PC-9 (cell line): Measurements from ENCODE around the gene KRTAP7-1. TPM values are rescaled to one million over a fixed set of nuclear protein-coding genes. Genes with fewer than 3 reads are reported as not detected.

ENCODE experiments used
- BruUV-seq: library from RNA; stranded (reverse); fragments of 400-500 nt; replicated peaks from 2 replicates; lab custom pipeline; 2021; lab: Mats Ljungman, UMichigan
- CTCF ChIA-PET: fragments of 300-600 bp; sonication (Branson Sonifier 250); formaldehyde crosslinking; loops from one replicate; lab custom pipeline; 2022; ENCODE audit warnings: antibody characterized with exemption; lab: Charles Lee
- POLR2A ChIA-PET: fragments of 300-600 bp; sonication (Branson Sonifier 250); formaldehyde crosslinking; loops from one replicate; lab custom pipeline; 2022; ENCODE audit warnings: antibody characterized with exemption; ENCODE audit not compliant: unreplicated experiment; lab: Charles Lee
- DNase-seq, 2 experiments: peaks; one replicate each; pipeline versions ENCODE4 v3.0.0 to v3.0.0-alpha.2; 2015 to 2022; ENCODE audit warnings: mixed read lengths in 1 of 2
- H2AFZ ChIP-seq: fragments of 200-600 bp; sonication (generic); 2 replicates; pipeline ENCODE4 v1.8.1; 2017; ENCODE audit warnings: antibody characterized with exemption
- H3F3A ChIP-seq: fragments of 200-600 bp; sonication (generic); 2 replicates; pipeline ENCODE4 v1.8.1; 2017; ENCODE audit warnings: antibody characterized with exemption, mild to moderate bottlenecking, low read depth; ENCODE audit not compliant: insufficient read depth
- H3K27ac ChIP-seq: fragments of 200-600 bp; sonication (generic); 2 replicates; pipeline ENCODE4 v1.6.1; 2016; ENCODE audit warnings: mixed run types
- H3K27me3 ChIP-seq: fragments of 200-600 bp; sonication (generic); 2 replicates; pipeline ENCODE4 v1.6.1; 2016; ENCODE audit warnings: low read depth, mixed run types; ENCODE audit not compliant: insufficient read depth
- H3K36me3 ChIP-seq: fragments of 200-600 bp; sonication (generic); 2 replicates; pipeline ENCODE4 v1.6.1; 2016; ENCODE audit warnings: low read depth, mixed run types
- H3K4me1 ChIP-seq: fragments of 200-600 bp; sonication (generic); replicated peaks from 2 replicates; pipeline ENCODE4 v1.6.1; 2016; ENCODE audit warnings: mixed run types; ENCODE audit not compliant: insufficient read depth
- H3K4me2 ChIP-seq: fragments of 200-600 bp; sonication (generic); 2 replicates; pipeline ENCODE4 v1.6.1; 2017; ENCODE audit warnings: mixed run types
- H3K4me3 ChIP-seq: fragments of 200-600 bp; sonication (generic); 2 replicates; pipeline ENCODE4 v1.6.1; 2016; ENCODE audit warnings: mixed run types
- H3K79me2 ChIP-seq: fragments of 200-600 bp; sonication (generic); 2 replicates; pipeline ENCODE4 v1.6.1; 2017; ENCODE audit warnings: low read depth, mixed run types
- H3K9me2 ChIP-seq: fragments of 200-600 bp; sonication (generic); 2 replicates; pipeline ENCODE4 v1.8.1; 2017; ENCODE audit warnings: mild to moderate bottlenecking; ENCODE audit not compliant: insufficient read depth
- H3K9me3 ChIP-seq: fragments of 200-600 bp; sonication (generic); 2 replicates; pipeline ENCODE4 v1.8.1; 2016; ENCODE audit warnings: low read depth; ENCODE audit not compliant: insufficient read depth
- H4K20me1 ChIP-seq: fragments of 200-600 bp; sonication (generic); 2 replicates; pipeline ENCODE4 v1.8.1; 2017; ENCODE audit not compliant: insufficient read depth
- EZH2 ChIP-seq: fragments of 200-600 bp; sonication (generic); IDR thresholded peaks from 2 replicates; pipeline ENCODE4 v1.8.0; 2017; ENCODE audit warnings: antibody characterized with exemption, low read depth
- intact Hi-C: fragments of 100-400 bp; cut with micrococcal nuclease; formaldehyde crosslinking; loops from one replicate; pipeline ENCODE4 v1.10.0; 2022; ENCODE audit not compliant: unreplicated experiment
- total RNA-seq: library from RNA; stranded (reverse); gene quantifications from 2 replicates; pipeline ENCODE4 v1.2.3, GENCODE V29; 2021
- TF ChIP-seq, protein P1 (sequence below): fragments of 200-600 bp; sonication (generic); conservative IDR thresholded peaks from 2 replicates; pipeline ENCODE4 v1.6.1; 2017; ENCODE audit warnings: mixed run types, antibody characterized with exemption, mild to moderate bottlenecking, moderate library complexity

Gene KRTAP7-1
- total RNA-seq, 1 experiment from 2014 or later, result not detected

- H3K9me2 ChIP-seq, result no peaks in the 10 kb centered on the region
- CTCF ChIA-PET, result no interaction called here
- H3K9me3 ChIP-seq, result no peaks in the 10 kb centered on the region
- H3K36me3 ChIP-seq, result no peaks in the 10 kb centered on the region
- no peaks in the 10 kb centered on the region for H4K20me1 ChIP-seq
- no peaks in the 10 kb centered on the region for H3K4me1 ChIP-seq
- DNase-seq, result no peak
- H3K27me3 ChIP-seq, result no peaks in the 10 kb centered on the region
- H3K27ac ChIP-seq, result no peak overlapping the region
- H3K4me3 ChIP-seq, result no peak overlapping the region
- H3K79me2 ChIP-seq, result no peaks in the 10 kb centered on the region
- no TSS peak for BruUV-seq
- TF ChIP-seq EZH2, result no peak
- TF ChIP-seq, protein P1, sequence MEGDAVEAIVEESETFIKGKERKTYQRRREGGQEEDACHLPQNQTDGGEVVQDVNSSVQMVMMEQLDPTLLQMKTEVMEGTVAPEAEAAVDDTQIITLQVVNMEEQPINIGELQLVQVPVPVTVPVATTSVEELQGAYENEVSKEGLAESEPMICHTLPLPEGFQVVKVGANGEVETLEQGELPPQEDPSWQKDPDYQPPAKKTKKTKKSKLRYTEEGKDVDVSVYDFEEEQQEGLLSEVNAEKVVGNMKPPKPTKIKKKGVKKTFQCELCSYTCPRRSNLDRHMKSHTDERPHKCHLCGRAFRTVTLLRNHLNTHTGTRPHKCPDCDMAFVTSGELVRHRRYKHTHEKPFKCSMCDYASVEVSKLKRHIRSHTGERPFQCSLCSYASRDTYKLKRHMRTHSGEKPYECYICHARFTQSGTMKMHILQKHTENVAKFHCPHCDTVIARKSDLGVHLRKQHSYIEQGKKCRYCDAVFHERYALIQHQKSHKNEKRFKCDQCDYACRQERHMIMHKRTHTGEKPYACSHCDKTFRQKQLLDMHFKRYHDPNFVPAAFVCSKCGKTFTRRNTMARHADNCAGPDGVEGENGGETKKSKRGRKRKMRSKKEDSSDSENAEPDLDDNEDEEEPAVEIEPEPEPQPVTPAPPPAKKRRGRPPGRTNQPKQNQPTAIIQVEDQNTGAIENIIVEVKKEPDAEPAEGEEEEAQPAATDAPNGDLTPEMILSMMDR, result peak; percentile 66
- POLR2A ChIA-PET, result no interaction called here
- H2AFZ ChIP-seq, result no peak overlapping the region
- no peaks in the 10 kb centered on the region for H3F3A ChIP-seq
- no peak overlapping the region for H3K4me2 ChIP-seq
- intact Hi-C loops, result no loop called here
These were observed 1.7 kb upstream of the KRTAP7-1 start for GRCh38 chr21:30831194-30831765.

DNA sequence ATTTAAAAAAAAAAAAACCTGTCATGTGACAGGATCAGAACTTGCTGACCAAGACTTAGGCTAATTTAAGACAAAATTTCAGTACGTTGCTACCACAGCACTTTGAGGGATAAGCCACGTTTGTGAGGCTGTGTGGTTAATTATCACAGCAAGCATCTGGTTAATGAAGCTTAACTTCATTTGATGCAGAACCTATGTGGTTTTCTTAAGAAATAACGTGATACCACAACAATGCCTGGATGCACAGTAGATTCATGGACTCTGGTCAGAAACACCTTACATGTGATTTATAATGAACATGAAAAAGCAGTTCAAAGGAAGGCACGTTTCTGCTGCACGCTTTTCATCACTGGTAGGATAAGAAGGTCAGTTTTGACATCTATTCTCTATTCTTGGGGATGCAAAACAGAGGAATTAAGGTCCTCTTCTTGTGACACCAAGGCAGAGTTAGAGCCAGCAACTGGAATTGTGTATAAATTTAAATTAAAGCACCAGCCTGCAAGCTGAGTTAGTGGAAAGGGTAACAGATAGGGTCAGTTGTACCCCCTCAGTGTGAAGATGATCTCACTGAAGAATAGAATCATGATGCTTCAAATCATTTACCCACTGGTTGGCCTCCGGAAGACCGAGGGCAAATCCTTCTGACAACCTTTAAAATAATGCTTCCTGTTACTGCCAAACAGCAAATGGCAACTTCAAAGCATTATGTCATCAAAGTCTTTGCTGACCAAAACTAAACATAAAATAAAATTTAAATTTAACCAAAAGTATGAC is 10.5 kb downstream of the KRTAP7-1 start:
- POLR2A ChIA-PET, result no interaction called here
- H3K4me3 ChIP-seq, result no peak overlapping the region
- TF ChIP-seq, protein P1, result no peak
- no peak for TF ChIP-seq EZH2
- H3K9me2 ChIP-seq, result no peaks in the 10 kb centered on the region
- intact Hi-C loops, result no loop called here
- H3K36me3 ChIP-seq, result no peaks in the 10 kb centered on the region
- CTCF ChIA-PET, result no interaction called here
- H3K9me3 ChIP-seq, result no peaks in the 10 kb centered on the region
- BruUV-seq, result no TSS peak
- H3K4me1 ChIP-seq, result no peaks in the 10 kb centered on the region
- no peak overlapping the region for H3K4me2 ChIP-seq
- no peak overlapping the region for H2AFZ ChIP-seq
- no peaks in the 10 kb centered on the region for H3F3A ChIP-seq
- H3K79me2 ChIP-seq, result no peaks in the 10 kb centered on the region
- H3K27me3 ChIP-seq, result no peaks in the 10 kb centered on the region
- no peak overlapping the region for H3K27ac ChIP-seq
- no peaks in the 10 kb centered on the region for H4K20me1 ChIP-seq
- no peak for DNase-seq

DNA sequence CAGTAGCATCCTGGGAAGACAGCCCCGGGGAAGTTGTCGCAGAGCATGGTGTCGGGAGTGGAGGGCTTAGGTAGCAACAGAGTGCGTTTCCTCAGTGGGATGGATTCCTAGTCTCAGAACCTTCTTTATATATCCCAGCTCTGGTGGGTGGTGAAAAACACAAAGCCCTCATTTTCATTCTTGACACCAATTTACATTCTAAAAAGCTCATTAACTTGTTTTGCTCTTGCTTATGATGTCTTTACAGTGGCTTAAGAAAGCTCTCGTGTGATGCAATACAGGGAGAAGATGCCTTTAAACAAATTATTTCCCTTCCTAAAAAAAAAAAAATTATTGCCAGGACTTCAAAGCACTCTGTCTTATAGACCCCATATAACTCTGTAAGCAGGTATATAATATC is 16.4 kb downstream of the KRTAP7-1 start, which contains the start of gene KRTAP8-1:
Gene KRTAP8-1 (minus strand): TSS at position 101 of the 400 bp plus-strand sequence. CDS start 54 bp downstream, at position 47.
- BruUV-seq, result no TSS peak
- Histone ChIP-seq H3K9me2 (no peaks in the 10 kb centered on the region), H3K27me3 (no peaks in the 10 kb centered on the region), H2AFZ (no peak within 1 kb of the TSS), H3K36me3 (no peaks in the 10 kb centered on the region), H3K27ac (no peak within 1 kb of the TSS), H4K20me1 (no peaks in the 10 kb centered on the region), H3K79me2 (no peaks in the 10 kb centered on the region), H3K4me2 (no peak within 1 kb of the TSS), H3K4me1 (no peaks in the 10 kb centered on the region), H3K9me3 (no peaks in the 10 kb centered on the region), H3F3A (no peaks in the 10 kb centered on the region), H3K4me3 (no peak within 1 kb of the TSS)
- ChIA-PET POLR2A (no interaction called here), CTCF (no interaction called here)
- DNase-seq, result no peak
- intact Hi-C loops, result no loop called here
- TF ChIP-seq, protein P1, result no peak
- TF ChIP-seq EZH2, result no peak
